HL-60 (cell line): ENCODE results near the gene FIGNL2.

Source experiments
- DNase-seq, 2 experiments: peaks; one replicate each; pipeline ENCODE4 v3.0.0-alpha.2; 2010 to 2020; ENCODE audit warnings: low read depth in 1 of 2, low spot score in 1 of 2
- H3K27ac ChIP-seq: fragments of 250-450 bp; sonication (Bioruptor Pico); replicated peaks from 2 replicates; pipeline ENCODE4 v1.5.1; 2020; ENCODE audit warnings: mild to moderate bottlenecking, moderate library complexity
- H3K27me3 ChIP-seq: fragments of 250-450 bp; sonication (Bioruptor Pico); 2 replicates; pipeline ENCODE4 v1.5.1; 2021; ENCODE audit warnings: mild to moderate bottlenecking, moderate library complexity; ENCODE audit not compliant: insufficient read depth, poor library complexity, severe bottlenecking
- H3K4me3 ChIP-seq: replicated peaks from 2 replicates; pipeline ENCODE4 v1.5.1; 2011; ENCODE audit warnings: mild to moderate bottlenecking, control low read depth, low read length; ENCODE audit not compliant: insufficient read depth
- GABPA ChIP-seq: IDR thresholded peaks from 2 replicates; pipeline ENCODE4 v1.6.1; 2012; ENCODE audit warnings: low read depth
- POLR2AphosphoS5 ChIP-seq: IDR thresholded peaks from 2 replicates; pipeline ENCODE4 v1.6.1; 2012; ENCODE audit warnings: low read depth
- SPI1 ChIP-seq: IDR thresholded peaks from 2 replicates; pipeline ENCODE4 v1.6.1; 2012; ENCODE audit warnings: low read depth, mild to moderate bottlenecking, borderline replicate concordance
- TF ChIP-seq, protein P1 (sequence below): IDR thresholded peaks from one replicate; pipeline ENCODE4 v1.5.1; 2011; ENCODE audit warnings: low read length, control low read depth, inconsistent platforms; ENCODE audit not compliant: insufficient read depth
- TF ChIP-seq, protein P2 (sequence below): IDR thresholded peaks from 2 replicates; pipeline ENCODE4 v1.6.1; 2012; ENCODE audit warnings: low read depth; ENCODE audit not compliant: insufficient replicate concordance

The FIGNL2 gene

DNA sequence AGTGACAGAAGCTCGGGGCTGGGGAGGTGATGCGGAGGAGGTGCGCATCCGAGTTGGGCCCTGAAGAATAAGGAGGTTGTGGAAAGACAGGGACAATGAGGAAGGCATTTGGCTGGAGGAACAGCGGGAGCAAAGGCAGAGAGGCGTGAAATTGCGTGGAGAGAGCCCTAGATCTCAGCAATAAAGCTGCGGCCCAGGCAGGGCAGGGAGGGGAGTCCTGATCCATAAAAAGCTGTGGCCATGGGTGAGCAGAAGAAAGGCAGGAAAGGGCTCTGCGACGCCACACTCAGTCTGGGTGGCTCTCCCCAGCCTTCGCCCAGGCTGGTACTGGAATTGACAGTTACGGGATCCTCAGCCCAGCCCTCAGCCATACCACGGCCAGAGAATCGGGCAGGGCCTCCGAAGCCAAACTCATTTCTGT, 2.2 kb downstream of the FIGNL2 start:
- Histone ChIP-seq H3K4me3 (no peak overlapping the region), H3K27ac (no peak overlapping the region)
- no peak for DNase-seq

DNA sequence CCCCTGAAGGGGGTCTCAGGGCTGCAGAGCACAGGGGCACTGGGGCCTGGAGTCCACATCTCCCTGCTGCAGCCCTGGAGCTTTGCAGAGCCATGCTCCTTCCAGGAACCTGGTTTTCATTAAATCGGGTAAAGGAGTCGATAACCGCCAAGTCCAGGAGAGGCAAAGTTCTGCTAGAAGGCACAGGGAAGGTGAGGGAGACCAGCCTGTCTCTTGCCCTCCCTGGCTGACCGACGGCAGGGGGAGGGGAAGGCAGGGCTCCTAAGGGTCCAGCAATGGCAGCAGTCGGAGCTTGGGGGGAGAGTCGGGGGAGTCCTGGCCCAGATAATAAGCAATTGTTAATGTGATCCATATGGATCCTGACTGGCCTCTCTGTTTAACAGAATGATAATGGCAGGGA, 3.0 kb downstream of the FIGNL2 start:
- Histone ChIP-seq H3K4me3 (no peak overlapping the region), H3K27me3 (peaks cover 36% of the 10 kb centered on the region), H3K27ac (no peak overlapping the region)
- TF ChIP-seq, protein P1, sequence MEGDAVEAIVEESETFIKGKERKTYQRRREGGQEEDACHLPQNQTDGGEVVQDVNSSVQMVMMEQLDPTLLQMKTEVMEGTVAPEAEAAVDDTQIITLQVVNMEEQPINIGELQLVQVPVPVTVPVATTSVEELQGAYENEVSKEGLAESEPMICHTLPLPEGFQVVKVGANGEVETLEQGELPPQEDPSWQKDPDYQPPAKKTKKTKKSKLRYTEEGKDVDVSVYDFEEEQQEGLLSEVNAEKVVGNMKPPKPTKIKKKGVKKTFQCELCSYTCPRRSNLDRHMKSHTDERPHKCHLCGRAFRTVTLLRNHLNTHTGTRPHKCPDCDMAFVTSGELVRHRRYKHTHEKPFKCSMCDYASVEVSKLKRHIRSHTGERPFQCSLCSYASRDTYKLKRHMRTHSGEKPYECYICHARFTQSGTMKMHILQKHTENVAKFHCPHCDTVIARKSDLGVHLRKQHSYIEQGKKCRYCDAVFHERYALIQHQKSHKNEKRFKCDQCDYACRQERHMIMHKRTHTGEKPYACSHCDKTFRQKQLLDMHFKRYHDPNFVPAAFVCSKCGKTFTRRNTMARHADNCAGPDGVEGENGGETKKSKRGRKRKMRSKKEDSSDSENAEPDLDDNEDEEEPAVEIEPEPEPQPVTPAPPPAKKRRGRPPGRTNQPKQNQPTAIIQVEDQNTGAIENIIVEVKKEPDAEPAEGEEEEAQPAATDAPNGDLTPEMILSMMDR = no peak
- TF ChIP-seq SPI1 (no peak), GABPA (no peak), POLR2AphosphoS5 (no peak)
- TF ChIP-seq, protein P2, sequence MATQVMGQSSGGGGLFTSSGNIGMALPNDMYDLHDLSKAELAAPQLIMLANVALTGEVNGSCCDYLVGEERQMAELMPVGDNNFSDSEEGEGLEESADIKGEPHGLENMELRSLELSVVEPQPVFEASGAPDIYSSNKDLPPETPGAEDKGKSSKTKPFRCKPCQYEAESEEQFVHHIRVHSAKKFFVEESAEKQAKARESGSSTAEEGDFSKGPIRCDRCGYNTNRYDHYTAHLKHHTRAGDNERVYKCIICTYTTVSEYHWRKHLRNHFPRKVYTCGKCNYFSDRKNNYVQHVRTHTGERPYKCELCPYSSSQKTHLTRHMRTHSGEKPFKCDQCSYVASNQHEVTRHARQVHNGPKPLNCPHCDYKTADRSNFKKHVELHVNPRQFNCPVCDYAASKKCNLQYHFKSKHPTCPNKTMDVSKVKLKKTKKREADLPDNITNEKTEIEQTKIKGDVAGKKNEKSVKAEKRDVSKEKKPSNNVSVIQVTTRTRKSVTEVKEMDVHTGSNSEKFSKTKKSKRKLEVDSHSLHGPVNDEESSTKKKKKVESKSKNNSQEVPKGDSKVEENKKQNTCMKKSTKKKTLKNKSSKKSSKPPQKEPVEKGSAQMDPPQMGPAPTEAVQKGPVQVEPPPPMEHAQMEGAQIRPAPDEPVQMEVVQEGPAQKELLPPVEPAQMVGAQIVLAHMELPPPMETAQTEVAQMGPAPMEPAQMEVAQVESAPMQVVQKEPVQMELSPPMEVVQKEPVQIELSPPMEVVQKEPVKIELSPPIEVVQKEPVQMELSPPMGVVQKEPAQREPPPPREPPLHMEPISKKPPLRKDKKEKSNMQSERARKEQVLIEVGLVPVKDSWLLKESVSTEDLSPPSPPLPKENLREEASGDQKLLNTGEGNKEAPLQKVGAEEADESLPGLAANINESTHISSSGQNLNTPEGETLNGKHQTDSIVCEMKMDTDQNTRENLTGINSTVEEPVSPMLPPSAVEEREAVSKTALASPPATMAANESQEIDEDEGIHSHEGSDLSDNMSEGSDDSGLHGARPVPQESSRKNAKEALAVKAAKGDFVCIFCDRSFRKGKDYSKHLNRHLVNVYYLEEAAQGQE = no peak
- DNase-seq = no peak

More for the DNA sequence above, 2.2 kb downstream of the FIGNL2 start:
- H3K27me3 ChIP-seq = peaks cover 36% of the 10 kb centered on the region
- TF ChIP-seq SPI1 (no peak), GABPA (no peak), POLR2AphosphoS5 (no peak)
- TF ChIP-seq, protein P1 = no peak
- TF ChIP-seq, protein P2 = no peak

- peaks cover 34% of the 10 kb centered on the region for H3K27me3 ChIP-seq
- H3K27ac ChIP-seq = no peak overlapping the region
- TF ChIP-seq SPI1 (no peak), POLR2AphosphoS5 (no peak), GABPA (no peak)
- TF ChIP-seq, protein P1 = no peak
- TF ChIP-seq, protein P2 = no peak
- H3K4me3 ChIP-seq = no peak overlapping the region
- DNase-seq = no peak
These were observed 3.7 kb downstream of the FIGNL2 start for GRCh38 chr12:51844854-51845253.
